HEK293 (cell line): ENCODE measurements around the gene CAPS.

Source experiments
- CTCF ChIA-PET: fragments of 350-600 bp; formaldehyde crosslinking; extraction: SDS; loops from one replicate; lab custom pipeline; 2021; ENCODE audit warnings: antibody characterized with exemption; lab: Yijun Ruan, JAX
- POLR2A ChIA-PET: fragments of 300-600 bp; formaldehyde crosslinking; extraction: SDS; loops from one replicate; lab custom pipeline; 2020; ENCODE audit warnings: antibody characterized with exemption, inconsistent platforms; lab: Yijun Ruan, JAX
- H3K27ac ChIP-seq: fragments of 200-500 bp; sonication (Bioruptor generic); 2 replicates; pipeline ENCODE4 v1.5.1; 2014; ENCODE audit warnings: low read depth, low read length, control low read depth, inconsistent platforms; ENCODE audit errors: extremely low read depth
- H3K36me3 ChIP-seq, 2 experiments: fragments of 200-500 bp in 1 of 2; sonication (Bioruptor generic) in 1 of 2; 1 replicate in 1 of 2; 2 replicates in 1 of 2; pipeline ENCODE4 v1.5.1; 2014 to 2017; ENCODE audit warnings: inconsistent platforms in 2 of 2, low read length in 2 of 2; ENCODE audit not compliant: control insufficient read depth in 2 of 2, insufficient read depth in 1 of 2
- H3K4me1 ChIP-seq: fragments of 200-500 bp; sonication (Bioruptor generic); 2 replicates; pipeline ENCODE4 v1.5.1; 2014; ENCODE audit warnings: mild to moderate bottlenecking, low read length, inconsistent platforms; ENCODE audit not compliant: control insufficient read depth, insufficient read depth
- H3K4me3 ChIP-seq: 2 replicates; pipeline ENCODE4 v1.5.1; 2011; ENCODE audit warnings: low read depth, mild to moderate bottlenecking, control low read depth, low read length, moderate library complexity
- H3K9me3 ChIP-seq: fragments of 200-500 bp; sonication (Bioruptor generic); 2 replicates; pipeline ENCODE4 v1.5.1; 2014; ENCODE audit warnings: low read depth, low read length, inconsistent platforms; ENCODE audit not compliant: control insufficient read depth, insufficient read depth
- ATF2 ChIP-seq: fragments of 450-650 bp; formaldehyde crosslinking; IDR thresholded peaks from 2 replicates; pipeline ENCODE4 v1.5.1; 2016; ENCODE audit warnings: missing biosample characterization, missing genetic modification characterization, low read depth
- GLIS1 ChIP-seq: fragments of 450-650 bp; formaldehyde crosslinking; IDR thresholded peaks from 2 replicates; pipeline ENCODE4 v1.5.1; 2016; ENCODE audit warnings: missing biosample characterization, missing genetic modification characterization
- GLIS2 ChIP-seq: fragments of 450-650 bp; formaldehyde crosslinking; IDR thresholded peaks from 2 replicates; pipeline ENCODE4 v1.5.1; 2016; ENCODE audit warnings: missing biosample characterization, missing genetic modification characterization
- HIC1 ChIP-seq: fragments of 450-650 bp; formaldehyde crosslinking; IDR thresholded peaks from 2 replicates; pipeline ENCODE4 v1.5.1; 2016; ENCODE audit warnings: missing biosample characterization, missing genetic modification characterization
- KLF16 ChIP-seq: fragments of 450-650 bp; formaldehyde crosslinking; IDR thresholded peaks from 2 replicates; pipeline ENCODE4 v1.5.1; 2017; ENCODE audit warnings: missing biosample characterization, missing genetic modification characterization
- KLF8 ChIP-seq: fragments of 450-650 bp; formaldehyde crosslinking; IDR thresholded peaks from 2 replicates; pipeline ENCODE4 v1.5.1; 2016; ENCODE audit warnings: missing biosample characterization, missing genetic modification characterization
- PBX3 ChIP-seq: sonication (generic); formaldehyde crosslinking; IDR thresholded peaks from 2 replicates; pipeline ENCODE4 v1.8.1; 2022; ENCODE audit warnings: mild to moderate bottlenecking, moderate library complexity, missing genetic modification reagents
- PRDM1 ChIP-seq: fragments of 450-650 bp; formaldehyde crosslinking; IDR thresholded peaks from 2 replicates; pipeline ENCODE4; 2016; ENCODE audit warnings: missing biosample characterization, missing genetic modification characterization
- PRDM10 ChIP-seq: fragments of 450-650 bp; formaldehyde crosslinking; IDR thresholded peaks from 2 replicates; pipeline ENCODE4 v1.5.1; 2016; ENCODE audit warnings: missing biosample characterization, missing genetic modification characterization
- REPIN1 ChIP-seq: fragments of 450-650 bp; formaldehyde crosslinking; IDR thresholded peaks from 2 replicates; pipeline ENCODE4 v1.5.1; 2017; ENCODE audit warnings: missing biosample characterization, missing genetic modification characterization, low read depth
- SALL2 ChIP-seq: fragments of 450-650 bp; formaldehyde crosslinking; IDR thresholded peaks from 2 replicates; pipeline ENCODE4 v1.5.0; 2017; ENCODE audit warnings: missing biosample characterization, mild to moderate bottlenecking, missing genetic modification characterization, borderline replicate concordance
- SP7 ChIP-seq: fragments of 450-650 bp; formaldehyde crosslinking; IDR thresholded peaks from 2 replicates; pipeline ENCODE4 v1.5.1; 2016; ENCODE audit warnings: missing biosample characterization, missing genetic modification characterization
- TRIM28 ChIP-seq: IDR thresholded peaks from 2 replicates; pipeline ENCODE4 v1.6.1; 2011; ENCODE audit warnings: low read length, control low read depth, borderline replicate concordance
- YY2 ChIP-seq: fragments of 450-650 bp; formaldehyde crosslinking; IDR thresholded peaks from 2 replicates; pipeline ENCODE4 v1.5.1; 2016; ENCODE audit warnings: missing biosample characterization, missing genetic modification characterization
- ZBTB7A ChIP-seq: fragments of 450-650 bp; formaldehyde crosslinking; IDR thresholded peaks from 2 replicates; pipeline ENCODE4 v1.5.1; 2016; ENCODE audit warnings: low read depth, missing biosample characterization, missing genetic modification characterization
- ZEB2 ChIP-seq: fragments of 450-650 bp; formaldehyde crosslinking; IDR thresholded peaks from 2 replicates; pipeline ENCODE4 v1.5.1; 2016; ENCODE audit warnings: missing biosample characterization, missing genetic modification characterization
- ZNF138 ChIP-seq: fragments of 450-650 bp; formaldehyde crosslinking; IDR thresholded peaks from 2 replicates; pipeline ENCODE4 v1.5.1; 2016; ENCODE audit warnings: missing biosample characterization, missing genetic modification characterization, borderline replicate concordance
- ZNF169 ChIP-seq: fragments of 450-650 bp; formaldehyde crosslinking; IDR thresholded peaks from 2 replicates; pipeline ENCODE4 v1.5.1; 2016; ENCODE audit warnings: missing biosample characterization, missing genetic modification characterization
- ZNF202 ChIP-seq: fragments of 450-650 bp; formaldehyde crosslinking; IDR thresholded peaks from 2 replicates; pipeline ENCODE4 v1.5.1; 2016; ENCODE audit warnings: missing biosample characterization, missing genetic modification characterization, borderline replicate concordance
- ZNF211 ChIP-seq: fragments of 450-650 bp; formaldehyde crosslinking; IDR thresholded peaks from 2 replicates; pipeline ENCODE4 v1.5.1; 2016; ENCODE audit warnings: low read depth, missing biosample characterization, missing genetic modification characterization
- ZNF404 ChIP-seq: fragments of 450-650 bp; formaldehyde crosslinking; IDR thresholded peaks from 2 replicates; pipeline ENCODE4 v1.5.1; 2017; ENCODE audit warnings: missing biosample characterization, missing genetic modification characterization
- ZNF501 ChIP-seq: fragments of 450-650 bp; formaldehyde crosslinking; IDR thresholded peaks from 2 replicates; pipeline ENCODE4 v1.5.1; 2016; ENCODE audit warnings: missing biosample characterization, missing genetic modification characterization
- ZNF521 ChIP-seq: fragments of 450-650 bp; formaldehyde crosslinking; IDR thresholded peaks from 2 replicates; pipeline ENCODE4 v1.5.1; 2017; ENCODE audit warnings: missing biosample characterization, mild to moderate bottlenecking, missing genetic modification characterization
- ZNF560 ChIP-seq: fragments of 450-650 bp; formaldehyde crosslinking; IDR thresholded peaks from 2 replicates; pipeline ENCODE4 v1.5.1; 2017; ENCODE audit warnings: missing biosample characterization, missing genetic modification characterization, borderline replicate concordance
- ZNF610 ChIP-seq: fragments of 450-650 bp; formaldehyde crosslinking; IDR thresholded peaks from 2 replicates; pipeline ENCODE4 v1.5.1; 2016; ENCODE audit warnings: missing biosample characterization, missing genetic modification characterization, borderline replicate concordance
- ZNF707 ChIP-seq: fragments of 450-650 bp; formaldehyde crosslinking; IDR thresholded peaks from 2 replicates; pipeline ENCODE4 v1.5.1; 2016; ENCODE audit warnings: missing biosample characterization, missing genetic modification characterization
- ZNF747 ChIP-seq: fragments of 450-650 bp; formaldehyde crosslinking; IDR thresholded peaks from 2 replicates; pipeline ENCODE4 v1.5.1; 2016; ENCODE audit warnings: missing biosample characterization, missing genetic modification characterization
- ZNF791 ChIP-seq: fragments of 450-650 bp; formaldehyde crosslinking; IDR thresholded peaks from 2 replicates; pipeline ENCODE4 v1.5.1; 2016; ENCODE audit warnings: missing biosample characterization, missing genetic modification characterization
- TF ChIP-seq, protein P1 (sequence below): fragments of 450-650 bp; formaldehyde crosslinking; IDR thresholded peaks from 2 replicates; pipeline ENCODE4 v1.5.1; 2016; ENCODE audit warnings: missing biosample characterization, missing genetic modification characterization

The CAPS gene

GRCh38 chr19:5914946-5915781 is 1.1 kb downstream of the CAPS start:
- ChIA-PET POLR2A (no interaction called here), CTCF (interaction anchor here (0.7 kb wide), 1 partner anchor 179 kb away, joined by 3 read pairs; no protein-coding TSS in a partner anchor)
- H3K9me3 ChIP-seq, result no peaks in the 10 kb centered on the region
- no peaks in the 10 kb centered on the region for H3K4me1 ChIP-seq
- H3K4me3 ChIP-seq, result no peak overlapping the region
- peaks cover 8 to 60% of the 10 kb centered on the region in 2 experiments; a peak in 2 of 3 replicates for H3K36me3 ChIP-seq
- H3K27ac ChIP-seq, result no peak overlapping the region
- no peak for TF ChIP-seq GLIS1 (tag by site-specific recombination)
- no peak for TF ChIP-seq YY2
- no peak for TF ChIP-seq ZNF169
- no peak for TF ChIP-seq ZEB2 (tag by site-specific recombination)
- 0 out of 2 replicates have a peak, but pooled peaks have one; percentile 19 for TF ChIP-seq PRDM10 (tag by site-specific recombination)
- TF ChIP-seq TRIM28, result no peak
- TF ChIP-seq KLF8 (tag by site-specific recombination), result no peak
- peak; percentile 39 for TF ChIP-seq GLIS2 (tag by site-specific recombination)
- TF ChIP-seq ZNF791 (tag by site-specific recombination), result no peak
- TF ChIP-seq PRDM1, result no peak
- no peak for TF ChIP-seq SP7
- TF ChIP-seq HIC1, result no peak
- TF ChIP-seq ZNF747, result no peak
- TF ChIP-seq ZNF610 (tag by site-specific recombination), result no peak
- TF ChIP-seq ZNF138 (tag by site-specific recombination), result no peak
- TF ChIP-seq ZNF521 (tag by site-specific recombination), result no peak
- TF ChIP-seq KLF16 (tag by site-specific recombination), result no peak
- no peak for TF ChIP-seq ZNF202 (tag by site-specific recombination)
- TF ChIP-seq ATF2, result no peak
- TF ChIP-seq ZNF501 (tag by site-specific recombination), result no peak
- TF ChIP-seq ZNF707 (tag by site-specific recombination), result no peak
- no peak for TF ChIP-seq ZNF404 (tag by site-specific recombination)
- TF ChIP-seq ZBTB7A, result no peak
- TF ChIP-seq SALL2 (tag by site-specific recombination), result no peak
- no peak for TF ChIP-seq ZNF211
- TF ChIP-seq REPIN1 (tag by site-specific recombination), result no peak
- TF ChIP-seq, protein P1, sequence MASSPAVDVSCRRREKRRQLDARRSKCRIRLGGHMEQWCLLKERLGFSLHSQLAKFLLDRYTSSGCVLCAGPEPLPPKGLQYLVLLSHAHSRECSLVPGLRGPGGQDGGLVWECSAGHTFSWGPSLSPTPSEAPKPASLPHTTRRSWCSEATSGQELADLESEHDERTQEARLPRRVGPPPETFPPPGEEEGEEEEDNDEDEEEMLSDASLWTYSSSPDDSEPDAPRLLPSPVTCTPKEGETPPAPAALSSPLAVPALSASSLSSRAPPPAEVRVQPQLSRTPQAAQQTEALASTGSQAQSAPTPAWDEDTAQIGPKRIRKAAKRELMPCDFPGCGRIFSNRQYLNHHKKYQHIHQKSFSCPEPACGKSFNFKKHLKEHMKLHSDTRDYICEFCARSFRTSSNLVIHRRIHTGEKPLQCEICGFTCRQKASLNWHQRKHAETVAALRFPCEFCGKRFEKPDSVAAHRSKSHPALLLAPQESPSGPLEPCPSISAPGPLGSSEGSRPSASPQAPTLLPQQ (tag by site-specific recombination), result no peak
- peak; percentile 49; the same call in 1 of the 2 replicates for TF ChIP-seq PBX3 (CRISPR knock-in tag)
- TF ChIP-seq ZNF560, result no peak
